K562 (cell line): ENCODE results near the gene NME7. TPM values are rescaled to one million over a fixed set of nuclear protein-coding genes. Genes with fewer than 3 reads are reported as not detected.

ENCODE experiments used
- BCL6 ChIP-seq: fragments of 250-450 bp; sonication (Bioruptor Pico); IDR thresholded peaks from 2 replicates; pipeline ENCODE4 v1.4.0; 2020
- ELF4 ChIP-seq: fragments of 450-650 bp; formaldehyde crosslinking; IDR thresholded peaks from 2 replicates; pipeline ENCODE4 v1.4.0; 2022; ENCODE audit warnings: missing genetic modification characterization
- FOXO4 ChIP-seq: fragments of 450-650 bp; formaldehyde crosslinking; IDR thresholded peaks from 2 replicates; pipeline ENCODE4 v1.4.0; 2020; ENCODE audit warnings: mild to moderate bottlenecking, moderate library complexity
- HINFP ChIP-seq: fragments of 450-650 bp; conservative IDR thresholded peaks from 2 replicates; pipeline ENCODE4 v1.6.1; 2016; ENCODE audit warnings: missing genetic modification characterization, low read depth, mild to moderate bottlenecking, control low read depth, missing compliant biosample characterization
- JUNB ChIP-seq: fragments of 450-650 bp; formaldehyde crosslinking; conservative IDR thresholded peaks from 2 replicates; pipeline ENCODE4 v1.4.0; 2020; ENCODE audit warnings: mild to moderate bottlenecking
- MCM7 ChIP-seq, 2 experiments: fragments of 450-650 bp; IDR thresholded peaks; 2 replicates each; pipeline ENCODE4 v1.6.1; 2016 to 2018
- PRDM10 ChIP-seq: fragments of 450-650 bp; IDR thresholded peaks from 2 replicates; pipeline ENCODE4 v1.6.1; 2018; ENCODE audit not compliant: partially characterized antibody
- SP2 ChIP-seq: IDR thresholded peaks from 2 replicates; pipeline ENCODE4 v1.6.1; 2011; ENCODE audit warnings: mild to moderate bottlenecking, low read depth, low read length, moderate library complexity; ENCODE audit not compliant: poor library complexity, severe bottlenecking; ENCODE audit errors: extremely low read depth
- TEAD4 ChIP-seq, 2 experiments: sonication (generic) in 1 of 2; formaldehyde crosslinking in 1 of 2; IDR thresholded peaks; 2 replicates each; pipeline versions ENCODE4 v1.6.1 to v1.8.0; 2012 to 2022; ENCODE audit warnings: borderline replicate concordance in 1 of 2, inconsistent platforms in 1 of 2, low read length in 1 of 2, mild to moderate bottlenecking in 1 of 2, missing genetic modification reagents in 1 of 2
- TOE1 ChIP-seq, 2 experiments: fragments of 450-650 bp in 1 of 2; sonication (generic) in 1 of 2; formaldehyde crosslinking in 1 of 2; IDR thresholded peaks; 2 replicates each; pipeline versions ENCODE4 v1.7.1 to v1.8.0; 2016 to 2022; ENCODE audit warnings: borderline replicate concordance in 2 of 2, mild to moderate bottlenecking in 2 of 2, antibody characterized with exemption in 1 of 2, inconsistent platforms in 1 of 2, low read depth in 1 of 2, missing genetic modification reagents in 1 of 2, moderate library complexity in 1 of 2
- USF2 ChIP-seq: sonication (generic); formaldehyde crosslinking; IDR thresholded peaks from 2 replicates; pipeline ENCODE4 v1.5.0; 2020; ENCODE audit warnings: missing genetic modification reagents
- ZNF184 ChIP-seq: sonication (generic); formaldehyde crosslinking; IDR thresholded peaks from 2 replicates; pipeline ENCODE4 v1.5.0; 2020; ENCODE audit warnings: missing genetic modification reagents
- ZNF347 ChIP-seq: fragments of 450-650 bp; formaldehyde crosslinking; IDR thresholded peaks from 2 replicates; pipeline ENCODE4 v1.4.0; 2020; ENCODE audit warnings: low read depth, mild to moderate bottlenecking, moderate library complexity
- ZNF518B ChIP-seq: fragments of 250-450 bp; sonication (Bioruptor Pico); IDR thresholded peaks from 2 replicates; pipeline ENCODE4 v1.5.0; 2021; ENCODE audit warnings: mild to moderate bottlenecking, moderate library complexity
- polyA plus RNA-seq, 8 experiments: library from polyadenylated mRNA; depleted of rRNA in 4 of 8; stranded (reverse) in 5 of 8; unstranded in 3 of 8; fragments of >200 nt; fragmentation: Nextera tagmentation in 2 of 8; fragmentation: Illumina TruSeq in 1 of 8; extraction: Ambion mirVana in 2 of 8; extraction: Trizol in 1 of 8; gene quantifications; 2 replicates each; pipeline versions ENCODE4 v1.2.1 to v1.2.3, GENCODE V29; 2011 to 2014; ENCODE audit warnings: inconsistent platforms in 1 of 8, missing spikeins in 1 of 8
- total RNA-seq, 7 experiments: library from RNA; depleted of rRNA in 6 of 7; stranded (reverse); fragments of >200 nt in 6 of 7; fragmentation: Illumina TruSeq in 2 of 7; extraction: Trizol in 2 of 7; gene quantifications; 2 replicates each; pipeline versions ENCODE4 v1.2.1 to v1.2.3, GENCODE V29; 2011 to 2021; ENCODE audit warnings: low replicate concordance in 1 of 7

The NME7 gene
- total and polyA plus RNA-seq, 9 of the 15 experiments (the other 6 are each of a cell fraction or from before 2014, with no cell fraction given) = 7.9 to 43.2 (median 23.9) TPM

GRCh38 chr1:169312084-169312954 lies 55.3 kb downstream of the NME7 start (continued):
- TF ChIP-seq FOXO4 (CRISPR knock-in tag) = no peak
- no peak for TF ChIP-seq SP2
- no peak for TF ChIP-seq ZNF518B (CRISPR knock-in tag)
- no peak for TF ChIP-seq ZNF184 (CRISPR knock-in tag)
- TF ChIP-seq ELF4 (CRISPR knock-in tag) = no peak
- no peak for TF ChIP-seq BCL6 (CRISPR knock-in tag)
- no peak for TF ChIP-seq ZNF347 (CRISPR knock-in tag)
- TF ChIP-seq JUNB (CRISPR knock-in tag) = peak; percentile 73; the same call in 1 of the 2 replicates
- TF ChIP-seq PRDM10 = peak; percentile 24
- TF ChIP-seq MCM7 (IDR thresholded peaks at IDR 0.05) = no peak
- TF ChIP-seq USF2 = peak; percentile 93
- peak; percentile 99 for TF ChIP-seq TOE1 (IDR thresholded peaks at IDR 0.05; ENCODE audit: borderline replicate concordance)
- TF ChIP-seq TOE1 (CRISPR knock-in tag; IDR thresholded peaks at IDR 0.05; ENCODE audit: borderline replicate concordance, low read depth) = no peak
- TF ChIP-seq TEAD4 (IDR thresholded peaks at IDR 0.05; ENCODE audit: low read length) = peak; percentile 85
- TF ChIP-seq TEAD4 (CRISPR knock-in tag; IDR thresholded peaks at IDR 0.05; ENCODE audit: borderline replicate concordance) = no peak
- TF ChIP-seq HINFP = no peak
